Astrocyte (in vitro differentiated cells and primary cell): ENCODE results near the gene CCDC102A. TPM values are rescaled to one million over a fixed set of nuclear protein-coding genes. Genes with fewer than 3 reads are reported as not detected.

Experiments used
- DNase-seq: peaks from one replicate; pipeline ENCODE4 v3.0.0-alpha.2; 2010; ENCODE audit warnings: low read depth
- FAIRE-seq: peaks from 2 replicates; lab custom pipeline; 2011; peaks lifted over from hg19 to GRCh38; lab: Jason Lieb, UNC
- H2AFZ ChIP-seq: 2 replicates; pipeline ENCODE4 v1.6.0; 2012; ENCODE audit warnings: low read depth, low read length, inconsistent platforms
- H3K27ac ChIP-seq: 2 replicates; pipeline ENCODE4 v1.5.1; 2011; ENCODE audit warnings: low read depth, low read length, inconsistent platforms
- H3K27me3 ChIP-seq: 2 replicates; pipeline ENCODE4 v1.6.0; 2011; ENCODE audit warnings: low read length, inconsistent platforms; ENCODE audit not compliant: insufficient read depth
- H3K36me3 ChIP-seq: 2 replicates; pipeline ENCODE4 v1.5.1; 2011; ENCODE audit warnings: low read length, inconsistent platforms; ENCODE audit not compliant: insufficient read depth
- H3K4me1 ChIP-seq: 2 replicates; pipeline ENCODE4 v1.5.1; 2011; ENCODE audit warnings: low read length, inconsistent platforms; ENCODE audit not compliant: insufficient read depth
- H3K4me2 ChIP-seq: 2 replicates; pipeline ENCODE4 v1.6.0; 2012; ENCODE audit warnings: low read length, inconsistent platforms
- H3K4me3 ChIP-seq: 2 replicates; pipeline ENCODE4 v1.5.1; 2011; ENCODE audit warnings: low read depth, mild to moderate bottlenecking, low read length, inconsistent platforms; ENCODE audit not compliant: insufficient read depth
- H3K79me2 ChIP-seq: 2 replicates; pipeline ENCODE4 v1.6.0; 2012; ENCODE audit warnings: mild to moderate bottlenecking, low read length, inconsistent platforms; ENCODE audit not compliant: insufficient read depth
- H3K9ac ChIP-seq: 2 replicates; pipeline ENCODE4 v1.6.0; 2012; ENCODE audit warnings: mild to moderate bottlenecking, low read length, inconsistent platforms
- H3K9me3 ChIP-seq: 2 replicates; pipeline ENCODE4 v1.5.1; 2012; ENCODE audit warnings: low read depth, mild to moderate bottlenecking, low read length, inconsistent platforms; ENCODE audit not compliant: insufficient read depth
- H4K20me1 ChIP-seq: 2 replicates; pipeline ENCODE4 v1.6.0; 2012; ENCODE audit warnings: low read length, inconsistent platforms; ENCODE audit not compliant: insufficient read depth
- H3K27ac Mint-ChIP-seq: one replicate; pipeline ENCODE4 v1.8.0; 2021; ENCODE audit warnings: mild to moderate bottlenecking, mixed read lengths; ENCODE audit not compliant: unreplicated experiment
- H3K27me3 Mint-ChIP-seq: one replicate; pipeline ENCODE4 v1.8.0; 2021; ENCODE audit warnings: low read depth, mixed read lengths; ENCODE audit not compliant: unreplicated experiment
- H3K36me3 Mint-ChIP-seq: one replicate; pipeline ENCODE4 v1.8.0; 2021; ENCODE audit warnings: low read depth, mixed read lengths; ENCODE audit not compliant: unreplicated experiment
- H3K4me1 Mint-ChIP-seq: one replicate; pipeline ENCODE4 v1.8.0; 2021; ENCODE audit warnings: low read depth, mixed read lengths; ENCODE audit not compliant: unreplicated experiment
- H3K4me3 Mint-ChIP-seq: one replicate; pipeline ENCODE4 v1.8.0; 2021; ENCODE audit warnings: mild to moderate bottlenecking, moderate library complexity, mixed read lengths; ENCODE audit not compliant: unreplicated experiment
- H3K9me3 Mint-ChIP-seq: one replicate; pipeline ENCODE4 v1.8.0; 2021; ENCODE audit warnings: mild to moderate bottlenecking, mixed read lengths; ENCODE audit not compliant: unreplicated experiment
- EZH2 ChIP-seq: IDR thresholded peaks from 2 replicates; pipeline ENCODE4 v1.6.1; 2012; ENCODE audit warnings: mild to moderate bottlenecking, low read length, inconsistent platforms; ENCODE audit not compliant: insufficient read depth
- total RNA-seq: library from RNA; stranded (reverse); gene quantifications from 2 replicates; pipeline ENCODE4 v1.2.1, GENCODE V29; 2021
- TF ChIP-seq, protein P1 (sequence below): IDR thresholded peaks from 2 replicates; pipeline ENCODE4 v1.5.1; 2011; ENCODE audit warnings: low read depth, mild to moderate bottlenecking, inconsistent platforms, low read length, moderate library complexity; ENCODE audit not compliant: insufficient read depth

CCDC102A gene
- total RNA-seq, 1 donor from 2014 or later: 8.8 TPM

DNA sequence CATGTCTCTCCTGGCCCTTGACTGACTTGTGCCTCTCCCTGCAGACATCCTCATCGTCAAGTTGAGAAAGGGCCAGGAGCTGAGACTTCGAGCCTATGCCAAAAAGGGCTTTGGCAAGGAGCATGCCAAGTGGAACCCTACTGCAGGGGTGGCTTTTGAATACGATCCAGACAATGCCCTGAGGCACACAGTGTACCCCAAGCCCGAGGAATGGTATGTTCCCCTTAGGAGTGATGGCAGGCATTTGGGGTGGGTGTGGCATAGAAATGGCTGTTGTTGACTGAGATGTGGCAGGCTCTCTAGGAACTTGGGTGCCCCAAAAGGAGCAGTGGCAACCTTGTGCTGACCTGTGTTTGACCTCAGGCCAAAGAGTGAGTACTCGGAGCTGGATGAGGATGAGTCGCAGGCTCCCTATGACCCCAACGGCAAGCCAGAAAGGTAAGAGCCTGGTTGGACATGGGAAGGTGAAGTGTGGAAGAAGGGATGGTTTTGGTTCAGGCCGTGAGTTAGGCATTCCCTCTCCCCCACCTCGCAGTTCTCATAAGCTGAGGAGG, 66.4 kb downstream of the CCDC102A start:
- H3K27me3 Mint-ChIP-seq: no peaks in the 10 kb centered on the region
- no peak for FAIRE-seq
- no peak overlapping the region for H3K27ac ChIP-seq

DNA sequence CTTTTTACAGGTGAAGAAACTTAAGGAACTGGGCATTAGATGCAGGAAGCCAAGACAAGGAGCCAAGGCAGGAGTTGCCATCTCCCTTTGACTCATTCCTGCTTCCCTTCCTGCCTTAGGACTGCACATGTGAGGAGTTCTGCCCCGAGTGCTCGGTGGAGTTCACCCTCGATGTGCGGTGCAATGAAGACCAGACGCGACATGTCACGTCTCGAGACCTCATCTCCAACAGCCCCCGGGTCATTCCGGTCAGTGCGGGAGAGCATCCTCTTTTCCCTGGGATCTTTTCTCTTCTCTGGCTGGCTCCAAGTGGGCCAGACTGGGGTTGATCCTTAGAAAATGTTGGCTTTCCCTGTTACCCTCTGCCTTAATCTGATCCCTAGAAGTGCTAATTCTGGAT, 67.3 kb downstream of the CCDC102A start:
- peaks cover 10% of the 10 kb centered on the region for H3K4me1 Mint-ChIP-seq
- H3K27me3 Mint-ChIP-seq: no peaks in the 10 kb centered on the region
- no peak overlapping the region for H3K4me3 Mint-ChIP-seq
- Histone ChIP-seq H3K36me3 (peaks cover 51% of the 10 kb centered on the region), H3K4me2 (no peak overlapping the region), H2AFZ (no peak overlapping the region), H3K79me2 (peaks cover 18% of the 10 kb centered on the region), H3K9ac (no peak overlapping the region), H3K4me1 (no peaks in the 10 kb centered on the region), H4K20me1 (peaks cover 66% of the 10 kb centered on the region), H3K9me3 (no peaks in the 10 kb centered on the region), H3K27me3 (no peaks in the 10 kb centered on the region), H3K27ac (no peak overlapping the region), H3K4me3 (no peak overlapping the region)
- H3K36me3 Mint-ChIP-seq: peaks cover 24% of the 10 kb centered on the region
- H3K9me3 Mint-ChIP-seq: no peaks in the 10 kb centered on the region
- TF ChIP-seq, protein P1, sequence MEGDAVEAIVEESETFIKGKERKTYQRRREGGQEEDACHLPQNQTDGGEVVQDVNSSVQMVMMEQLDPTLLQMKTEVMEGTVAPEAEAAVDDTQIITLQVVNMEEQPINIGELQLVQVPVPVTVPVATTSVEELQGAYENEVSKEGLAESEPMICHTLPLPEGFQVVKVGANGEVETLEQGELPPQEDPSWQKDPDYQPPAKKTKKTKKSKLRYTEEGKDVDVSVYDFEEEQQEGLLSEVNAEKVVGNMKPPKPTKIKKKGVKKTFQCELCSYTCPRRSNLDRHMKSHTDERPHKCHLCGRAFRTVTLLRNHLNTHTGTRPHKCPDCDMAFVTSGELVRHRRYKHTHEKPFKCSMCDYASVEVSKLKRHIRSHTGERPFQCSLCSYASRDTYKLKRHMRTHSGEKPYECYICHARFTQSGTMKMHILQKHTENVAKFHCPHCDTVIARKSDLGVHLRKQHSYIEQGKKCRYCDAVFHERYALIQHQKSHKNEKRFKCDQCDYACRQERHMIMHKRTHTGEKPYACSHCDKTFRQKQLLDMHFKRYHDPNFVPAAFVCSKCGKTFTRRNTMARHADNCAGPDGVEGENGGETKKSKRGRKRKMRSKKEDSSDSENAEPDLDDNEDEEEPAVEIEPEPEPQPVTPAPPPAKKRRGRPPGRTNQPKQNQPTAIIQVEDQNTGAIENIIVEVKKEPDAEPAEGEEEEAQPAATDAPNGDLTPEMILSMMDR: no peak
- H3K27ac Mint-ChIP-seq: no peak overlapping the region
- no peak for DNase-seq
- no peak for FAIRE-seq

More for the DNA sequence above, 66.4 kb downstream of the CCDC102A start:
- TF ChIP-seq, protein P1: no peak
- TF ChIP-seq EZH2: no peak
- no peak overlapping the region for H3K4me3 ChIP-seq
- peaks cover 58% of the 10 kb centered on the region for H4K20me1 ChIP-seq
- no peaks in the 10 kb centered on the region for H3K9me3 ChIP-seq
- no peak for DNase-seq
- H3K4me1 Mint-ChIP-seq: peaks cover 5% of the 10 kb centered on the region
- H3K9me3 Mint-ChIP-seq: no peaks in the 10 kb centered on the region
- no peak overlapping the region for H3K9ac ChIP-seq
- H2AFZ ChIP-seq: no peak overlapping the region
- peaks cover 52% of the 10 kb centered on the region for H3K36me3 ChIP-seq
- H3K79me2 ChIP-seq: peaks cover 10% of the 10 kb centered on the region
- peak overlapping the region; percentile 6 for H3K27ac Mint-ChIP-seq
- no peak overlapping the region for H3K4me2 ChIP-seq
- H3K4me1 ChIP-seq: no peaks in the 10 kb centered on the region
- no peaks in the 10 kb centered on the region for H3K27me3 ChIP-seq
- no peak overlapping the region for H3K4me3 Mint-ChIP-seq
- peaks cover 23% of the 10 kb centered on the region for H3K36me3 Mint-ChIP-seq

DNA sequence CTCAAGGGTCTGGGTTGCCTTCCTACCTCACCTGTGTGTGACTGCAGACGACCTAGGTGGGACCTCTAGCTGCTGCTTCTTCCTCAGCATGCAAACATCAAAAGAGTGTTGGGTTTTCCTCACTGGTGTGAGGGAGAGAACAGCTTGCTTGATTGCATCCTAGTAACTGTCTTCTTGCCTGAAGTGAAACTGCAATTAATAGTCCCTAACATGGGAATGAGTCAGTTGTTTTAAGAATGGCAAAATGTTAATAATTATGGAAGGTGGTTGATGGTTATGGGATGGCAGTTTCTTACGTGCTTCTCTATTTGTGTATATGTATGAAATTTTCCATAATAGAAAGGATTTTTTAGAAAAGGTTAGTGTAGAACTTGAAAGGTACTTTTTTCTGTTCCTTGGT, 68.0 kb downstream of the CCDC102A start:
- Mint-ChIP-seq H3K4me3 (no peak overlapping the region), H3K36me3 (peaks cover 27% of the 10 kb centered on the region), H3K27me3 (no peaks in the 10 kb centered on the region), H3K27ac (no peak overlapping the region), H3K9me3 (no peaks in the 10 kb centered on the region), H3K4me1 (peaks cover 13% of the 10 kb centered on the region)
- Histone ChIP-seq H4K20me1 (peaks cover 72% of the 10 kb centered on the region), H3K4me1 (peaks cover 1% of the 10 kb centered on the region), H3K36me3 (peaks cover 47% of the 10 kb centered on the region), H3K27ac (no peak overlapping the region), H2AFZ (no peak overlapping the region), H3K9me3 (no peaks in the 10 kb centered on the region), H3K27me3 (no peaks in the 10 kb centered on the region), H3K79me2 (peaks cover 25% of the 10 kb centered on the region), H3K9ac (no peak overlapping the region), H3K4me3 (no peak overlapping the region), H3K4me2 (no peak overlapping the region)
- TF ChIP-seq, protein P1: no peak
- TF ChIP-seq EZH2: no peak
- FAIRE-seq (no peak), DNase-seq (no peak)
